ENCODE results near the gene SERPINA6.

Gene SERPINA6

GRCh38 chr14:94367347-94368242 lies 44.5 kb upstream of the SERPINA6 start:
- Histone ChIP-seq H3K9ac (ENCODE audit: insufficient read length, low read depth) (no peak overlapping the region), H3K27me3 (ENCODE audit: insufficient read depth, insufficient read length) (no peaks in the 10 kb centered on the region), H3K4me1 (ENCODE audit: insufficient read depth, insufficient read length) (peaks cover 10% of the 10 kb centered on the region), H3K36me3 (ENCODE audit: insufficient read depth, insufficient read length, low read length) (no peaks in the 10 kb centered on the region), H3K9me3 (ENCODE audit: insufficient read depth, low read length) (no peaks in the 10 kb centered on the region), H3K4me3 (ENCODE audit: insufficient read length, low read depth) (no peak overlapping the region)
- TF ChIP-seq SUZ12 (IDR thresholded peaks at IDR 0.05; ENCODE audit: extremely low read depth, insufficient read depth, insufficient read length) (no peak), YY1 (IDR thresholded peaks at IDR 0.05; ENCODE audit: insufficient read depth, insufficient read length) (no peak), ZNF274 (IDR thresholded peaks at IDR 0.05; ENCODE audit: low read depth, low read length) (no peak)
- DNase-seq (ENCODE audit: low read depth, low spot score), result no peak

- no peaks in the 10 kb centered on the region for H3K27me3 ChIP-seq (ENCODE audit: insufficient read depth, insufficient read length)
- no peaks in the 10 kb centered on the region for H3K36me3 ChIP-seq (ENCODE audit: insufficient read depth, insufficient read length, low read length)
- no peak for DNase-seq (ENCODE audit: low read depth, low spot score)
- no peak for TF ChIP-seq YY1 (IDR thresholded peaks at IDR 0.05; ENCODE audit: insufficient read depth, insufficient read length)
- no peak for TF ChIP-seq SUZ12 (IDR thresholded peaks at IDR 0.05; ENCODE audit: extremely low read depth, insufficient read depth, insufficient read length)
- no peak for TF ChIP-seq ZNF274 (IDR thresholded peaks at IDR 0.05; ENCODE audit: low read depth, low read length)
- H3K4me3 ChIP-seq (ENCODE audit: insufficient read length, low read depth), result no peak within 1 kb of the TSS
- peaks cover 10% of the 10 kb centered on the region for H3K4me1 ChIP-seq (ENCODE audit: insufficient read depth, insufficient read length)
- H3K9ac ChIP-seq (ENCODE audit: insufficient read length, low read depth), result no peak within 1 kb of the TSS
- no peaks in the 10 kb centered on the region for H3K9me3 ChIP-seq (ENCODE audit: insufficient read depth, low read length)
Measured at GRCh38 chr14:94366146-94366915, 43.2 kb upstream of the SERPINA6 start, which contains the start of gene SERPINA2. SERPINA2 (minus strand) TSS chr14:94366698.

GRCh38 chr14:94365624-94366023 lies 42.5 kb upstream of the SERPINA6 start:
- Histone ChIP-seq H3K9ac (ENCODE audit: insufficient read length, low read depth) (no peak overlapping the region), H3K4me3 (ENCODE audit: insufficient read length, low read depth) (no peak overlapping the region), H3K4me1 (ENCODE audit: insufficient read depth, insufficient read length) (peaks cover 10% of the 10 kb centered on the region), H3K27me3 (ENCODE audit: insufficient read depth, insufficient read length) (no peaks in the 10 kb centered on the region), H3K36me3 (ENCODE audit: insufficient read depth, insufficient read length, low read length) (no peaks in the 10 kb centered on the region), H3K9me3 (ENCODE audit: insufficient read depth, low read length) (no peaks in the 10 kb centered on the region)
- no peak for DNase-seq (ENCODE audit: low read depth, low spot score)
- no peak for TF ChIP-seq SUZ12 (IDR thresholded peaks at IDR 0.05; ENCODE audit: extremely low read depth, insufficient read depth, insufficient read length)
- no peak for TF ChIP-seq YY1 (IDR thresholded peaks at IDR 0.05; ENCODE audit: insufficient read depth, insufficient read length)
- no peak for TF ChIP-seq ZNF274 (IDR thresholded peaks at IDR 0.05; ENCODE audit: low read depth, low read length)

- TF ChIP-seq YY1 (IDR thresholded peaks at IDR 0.05; ENCODE audit: insufficient read depth, insufficient read length) (no peak), SUZ12 (IDR thresholded peaks at IDR 0.05; ENCODE audit: extremely low read depth, insufficient read depth, insufficient read length) (no peak), ZNF274 (IDR thresholded peaks at IDR 0.05; ENCODE audit: low read depth, low read length) (no peak)
- H3K9ac ChIP-seq (ENCODE audit: insufficient read length, low read depth), result no peak overlapping the region
Measured at GRCh38 chr14:94364964-94365363, 41.8 kb upstream of the SERPINA6 start.

GRCh38 chr14:94364037-94364436 lies 40.9 kb upstream of the SERPINA6 start:
- Histone ChIP-seq H3K27me3 (ENCODE audit: insufficient read depth, insufficient read length) (no peaks in the 10 kb centered on the region), H3K4me3 (ENCODE audit: insufficient read length, low read depth) (no peak overlapping the region), H3K4me1 (ENCODE audit: insufficient read depth, insufficient read length) (peaks cover 10% of the 10 kb centered on the region), H3K9ac (ENCODE audit: insufficient read length, low read depth) (no peak overlapping the region), H3K36me3 (ENCODE audit: insufficient read depth, insufficient read length, low read length) (no peaks in the 10 kb centered on the region), H3K9me3 (ENCODE audit: insufficient read depth, low read length) (no peaks in the 10 kb centered on the region)
- TF ChIP-seq ZNF274 (IDR thresholded peaks at IDR 0.05; ENCODE audit: low read depth, low read length), result no peak
- TF ChIP-seq SUZ12 (IDR thresholded peaks at IDR 0.05; ENCODE audit: extremely low read depth, insufficient read depth, insufficient read length), result no peak
- no peak for DNase-seq (ENCODE audit: low read depth, low spot score)

More at GRCh38 chr14:94364964-94365363, 41.8 kb upstream of the SERPINA6 start:
- H3K9me3 ChIP-seq (ENCODE audit: insufficient read depth, low read length), result no peaks in the 10 kb centered on the region
- no peak for DNase-seq (ENCODE audit: low read depth, low spot score)
- peaks cover 10% of the 10 kb centered on the region for H3K4me1 ChIP-seq (ENCODE audit: insufficient read depth, insufficient read length)
- H3K4me3 ChIP-seq (ENCODE audit: insufficient read length, low read depth), result no peak overlapping the region
- H3K36me3 ChIP-seq (ENCODE audit: insufficient read depth, insufficient read length, low read length), result no peaks in the 10 kb centered on the region
- H3K27me3 ChIP-seq (ENCODE audit: insufficient read depth, insufficient read length), result no peaks in the 10 kb centered on the region

- no peak overlapping the region for H3K4me3 ChIP-seq (ENCODE audit: insufficient read length, low read depth)
- H3K36me3 ChIP-seq (ENCODE audit: insufficient read depth, insufficient read length, low read length), result no peaks in the 10 kb centered on the region
- DNase-seq (ENCODE audit: low read depth, low spot score), result no peak
- no peak overlapping the region for H3K9ac ChIP-seq (ENCODE audit: insufficient read length, low read depth)
- TF ChIP-seq SUZ12 (IDR thresholded peaks at IDR 0.05; ENCODE audit: extremely low read depth, insufficient read depth, insufficient read length), result no peak
- no peaks in the 10 kb centered on the region for H3K9me3 ChIP-seq (ENCODE audit: insufficient read depth, low read length)
- no peaks in the 10 kb centered on the region for H3K27me3 ChIP-seq (ENCODE audit: insufficient read depth, insufficient read length)
- peaks cover 6% of the 10 kb centered on the region for H3K4me1 ChIP-seq (ENCODE audit: insufficient read depth, insufficient read length)
Measured at GRCh38 chr14:94363151-94363624, 40.1 kb upstream of the SERPINA6 start.

- Histone ChIP-seq H3K4me1 (ENCODE audit: insufficient read depth, insufficient read length) (peaks cover 6% of the 10 kb centered on the region), H3K9me3 (ENCODE audit: insufficient read depth, low read length) (no peaks in the 10 kb centered on the region), H3K36me3 (ENCODE audit: insufficient read depth, insufficient read length, low read length) (no peaks in the 10 kb centered on the region), H3K27me3 (ENCODE audit: insufficient read depth, insufficient read length) (no peaks in the 10 kb centered on the region), H3K9ac (ENCODE audit: insufficient read length, low read depth) (no peak overlapping the region), H3K4me3 (ENCODE audit: insufficient read length, low read depth) (no peak overlapping the region)
- no peak for TF ChIP-seq YY1 (IDR thresholded peaks at IDR 0.05; ENCODE audit: insufficient read depth, insufficient read length)
- TF ChIP-seq SUZ12 (IDR thresholded peaks at IDR 0.05; ENCODE audit: extremely low read depth, insufficient read depth, insufficient read length), result no peak
- TF ChIP-seq ZNF274 (IDR thresholded peaks at IDR 0.05; ENCODE audit: low read depth, low read length), result no peak
- no peak for DNase-seq (ENCODE audit: low read depth, low spot score)
Measured at GRCh38 chr14:94362614-94363133, 39.5 kb upstream of the SERPINA6 start.

Measured in NT2/D1 (cell line).